GM12864 (cell line): ENCODE measurements around the gene CHRNG.

ENCODE experiments used
- DNase-seq: peaks from one replicate; pipeline ENCODE4 v3.0.0-alpha.2; 2011; ENCODE audit warnings: low read depth
- H3K4me3 ChIP-seq: 2 replicates; pipeline ENCODE4 v1.5.1; 2011; ENCODE audit warnings: mild to moderate bottlenecking, low read depth, low read length, control low read depth
- CTCF ChIP-seq: IDR thresholded peaks from 2 replicates; pipeline ENCODE4 v1.5.1; 2011; ENCODE audit warnings: low read depth, mild to moderate bottlenecking, moderate library complexity, low read length, control low read depth, inconsistent platforms; ENCODE audit errors: missing control alignments

Gene CHRNG

GRCh38 chr2:232501331-232501771, 38.1 kb upstream of the CHRNG start:
- H3K4me3 ChIP-seq, result no peak overlapping the region
- TF ChIP-seq CTCF, result no peak
- no peak for DNase-seq

GRCh38 chr2:232501794-232502390, 37.6 kb upstream of the CHRNG start:
- TF ChIP-seq CTCF, result no peak

GRCh38 chr2:232502511-232502910, 37.0 kb upstream of the CHRNG start:
- no peak for TF ChIP-seq CTCF
- no peak for DNase-seq
- H3K4me3 ChIP-seq, result no peak overlapping the region

More at GRCh38 chr2:232501794-232502390, 37.6 kb upstream of the CHRNG start:
- no peak overlapping the region for H3K4me3 ChIP-seq
- DNase-seq, result no peak

GRCh38 chr2:232502911-232503808, 36.3 kb upstream of the CHRNG start:
- H3K4me3 ChIP-seq, result no peak overlapping the region
- no peak for DNase-seq
- TF ChIP-seq CTCF, result no peak

- no peak for TF ChIP-seq CTCF
- no peak for DNase-seq
- no peak overlapping the region for H3K4me3 ChIP-seq
Observed at GRCh38 chr2:232503809-232504323, 35.6 kb upstream of the CHRNG start.

GRCh38 chr2:232504438-232504837, 35.1 kb upstream of the CHRNG start:
- no peak for TF ChIP-seq CTCF
- no peak overlapping the region for H3K4me3 ChIP-seq
- no peak for DNase-seq
